HepG2 (cell line): ENCODE data around the gene AHCYL2. TPM values are rescaled to one million over a fixed set of nuclear protein-coding genes. Genes with fewer than 3 reads are reported as not detected.

Experiments used
- AFF4 ChIP-seq: sonication (generic); formaldehyde crosslinking; IDR thresholded peaks from 2 replicates; pipeline ENCODE4 v1.4.0; 2020; ENCODE audit warnings: missing genetic modification reagents
- ARID4A ChIP-seq: sonication (generic); formaldehyde crosslinking; IDR thresholded peaks from 2 replicates; pipeline ENCODE4 v1.5.0; 2020; ENCODE audit warnings: mild to moderate bottlenecking, missing genetic modification reagents, borderline replicate concordance
- GFI1 ChIP-seq: sonication (generic); formaldehyde crosslinking; IDR thresholded peaks from 2 replicates; pipeline ENCODE4 v1.5.0; 2020; ENCODE audit warnings: missing genetic modification reagents, mild to moderate bottlenecking, borderline replicate concordance
- GTF3A ChIP-seq: sonication (generic); formaldehyde crosslinking; conservative IDR thresholded peaks from 2 replicates; pipeline ENCODE4 v1.4.0; 2020; ENCODE audit warnings: mild to moderate bottlenecking, missing genetic modification reagents
- MEF2D ChIP-seq: sonication (generic); formaldehyde crosslinking; IDR thresholded peaks from 2 replicates; pipeline ENCODE4 v1.5.1; 2020; ENCODE audit warnings: mild to moderate bottlenecking, missing genetic modification reagents
- SRY ChIP-seq: sonication (generic); formaldehyde crosslinking; IDR thresholded peaks from 2 replicates; pipeline ENCODE4 v1.8.0; 2022; ENCODE audit warnings: mild to moderate bottlenecking, missing genetic modification reagents
- UBTF ChIP-seq: sonication (generic); formaldehyde crosslinking; IDR thresholded peaks from 2 replicates; pipeline ENCODE4 v1.4.0; 2020; ENCODE audit warnings: mild to moderate bottlenecking, missing genetic modification reagents
- XRCC5 ChIP-seq: fragments of 200-400 bp; formaldehyde crosslinking; optimal IDR thresholded peaks from 2 replicates; pipeline ENCODE3; 2017; ENCODE audit warnings: mild to moderate bottlenecking, low read length
- ZIK1 ChIP-seq: sonication (generic); formaldehyde crosslinking; IDR thresholded peaks from 2 replicates; pipeline ENCODE4 v1.5.0; 2020; ENCODE audit warnings: mild to moderate bottlenecking, low read depth, missing genetic modification reagents, borderline replicate concordance
- ZNF646 ChIP-seq: sonication (generic); formaldehyde crosslinking; IDR thresholded peaks from 2 replicates; pipeline ENCODE4 v1.9.0; 2021; ENCODE audit warnings: mild to moderate bottlenecking, missing genetic modification reagents
- ZNF703 ChIP-seq: sonication (generic); formaldehyde crosslinking; IDR thresholded peaks from 2 replicates; pipeline ENCODE4 v1.5.1; 2020; ENCODE audit warnings: missing genetic modification reagents, mild to moderate bottlenecking, moderate library complexity, borderline replicate concordance
- polyA plus RNA-seq, 8 experiments: library from polyadenylated mRNA; depleted of rRNA in 3 of 8; stranded (reverse) in 7 of 8; unstranded in 1 of 8; fragments of >200 nt; fragmentation: Illumina TruSeq in 4 of 8; extraction: Trizol in 4 of 8; gene quantifications; 2 replicates each; pipeline versions ENCODE4 v1.2.1 to v1.2.3, GENCODE V29; 2011 to 2016; ENCODE audit warnings: low read depth in 4 of 8, missing spikeins in 1 of 8, mixed read lengths in 1 of 8; ENCODE audit not compliant: insufficient read depth in 1 of 8
- total RNA-seq, 5 experiments: library from RNA; depleted of rRNA; stranded (reverse); fragments of >200 nt; fragmentation: Illumina TruSeq; extraction: Trizol; gene quantifications; 2 replicates each; pipeline ENCODE4 v1.2.3, GENCODE V29; 2016; ENCODE audit warnings: low read depth in 1 of 5

AHCYL2 gene
- total and polyA plus RNA-seq, 2 of the 13 experiments (the other 11 are each of a cell fraction or from before 2014, with no cell fraction given) = 9.5 to 14.7 TPM

- TF ChIP-seq AFF4 (no peak), UBTF (CRISPR knock-in tag) (peak; percentile 73), XRCC5 (peak; percentile 68), GFI1 (CRISPR knock-in tag) (no peak), ZNF703 (no peak), MEF2D (no peak), GTF3A (no peak), ZIK1 (CRISPR knock-in tag) (peak; percentile 48; the same call in 1 of the 2 replicates), SRY (CRISPR knock-in tag) (peak; percentile 27; the same call in 1 of the 2 replicates), ARID4A (CRISPR knock-in tag) (peak; percentile 53; the same call in 1 of the 2 replicates), ZNF646 (no peak)
Observed at GRCh38 chr7:129188372-129188891, 36.4 kb upstream of the AHCYL2 start, which contains the start of gene SMO (continued).
